Right lobe of liver (tissue), 4 donors: ENCODE results near the gene NBPF9.
"Not testable (repeated sequence)": the region's sequence is repeated elsewhere in the genome, so short reads cannot be mapped to it uniquely, and the experiment has no call there.

Experiments
- POLR2A ChIP-seq: fragments of 450-650 bp; IDR thresholded peaks from one replicate; pipeline ENCODE4 v1.6.1; 2017; ENCODE audit warnings: antibody characterized with exemption, mild to moderate bottlenecking
- TF ChIP-seq, protein P1 (sequence below), 4 donors: fragments of 200-600 bp in 3 of 4; fragments of 450-650 bp in 1 of 4; IDR thresholded peaks; one replicate each; pipeline versions ENCODE4 v1.5.1 to v1.8.0; 2016 to 2022; ENCODE audit warnings: antibody characterized with exemption in 4 of 4, mild to moderate bottlenecking in 2 of 4
- donor health status: DM: no; HTN: no; CAD: no.
- donor health status: DM: no; HTN: no; CAD: no.
- donor health status: DM: no; HTN: yes; CAD: no.

DNA sequence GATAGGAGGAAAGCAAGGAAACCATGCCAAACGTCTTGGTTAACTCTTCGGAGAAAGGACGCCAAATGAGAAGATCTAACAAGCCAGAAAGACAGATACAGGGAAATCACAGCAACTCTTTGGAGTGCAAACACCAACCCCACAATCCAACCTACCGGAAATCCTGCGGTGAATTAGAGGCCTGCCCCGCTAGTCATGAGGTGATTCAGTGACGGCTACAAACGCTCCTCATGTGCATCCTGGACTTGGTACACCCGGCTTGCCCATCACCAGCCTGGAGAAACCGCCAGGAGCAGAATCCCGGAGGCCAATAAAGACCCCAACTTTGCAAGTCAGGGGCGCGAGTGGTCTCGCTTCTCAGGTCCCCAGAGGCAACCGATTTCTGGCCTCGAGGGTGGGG lies 777 bp downstream of the NBPF9 start:
- TF ChIP-seq, protein P1, sequence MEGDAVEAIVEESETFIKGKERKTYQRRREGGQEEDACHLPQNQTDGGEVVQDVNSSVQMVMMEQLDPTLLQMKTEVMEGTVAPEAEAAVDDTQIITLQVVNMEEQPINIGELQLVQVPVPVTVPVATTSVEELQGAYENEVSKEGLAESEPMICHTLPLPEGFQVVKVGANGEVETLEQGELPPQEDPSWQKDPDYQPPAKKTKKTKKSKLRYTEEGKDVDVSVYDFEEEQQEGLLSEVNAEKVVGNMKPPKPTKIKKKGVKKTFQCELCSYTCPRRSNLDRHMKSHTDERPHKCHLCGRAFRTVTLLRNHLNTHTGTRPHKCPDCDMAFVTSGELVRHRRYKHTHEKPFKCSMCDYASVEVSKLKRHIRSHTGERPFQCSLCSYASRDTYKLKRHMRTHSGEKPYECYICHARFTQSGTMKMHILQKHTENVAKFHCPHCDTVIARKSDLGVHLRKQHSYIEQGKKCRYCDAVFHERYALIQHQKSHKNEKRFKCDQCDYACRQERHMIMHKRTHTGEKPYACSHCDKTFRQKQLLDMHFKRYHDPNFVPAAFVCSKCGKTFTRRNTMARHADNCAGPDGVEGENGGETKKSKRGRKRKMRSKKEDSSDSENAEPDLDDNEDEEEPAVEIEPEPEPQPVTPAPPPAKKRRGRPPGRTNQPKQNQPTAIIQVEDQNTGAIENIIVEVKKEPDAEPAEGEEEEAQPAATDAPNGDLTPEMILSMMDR (IDR thresholded peaks at IDR 0.05): not testable (repeated sequence)
- not testable (repeated sequence) for TF ChIP-seq POLR2A
